HFFc6 (cell line): Measurements from ENCODE around the gene ANKRD2. TPM values are rescaled to one million over a fixed set of nuclear protein-coding genes. Genes with fewer than 3 reads are reported as not detected.

Source experiments
- DNase-seq: peaks from one replicate; pipeline ENCODE4 v3.0.0-alpha.2; 2018
- H3K27ac Mint-ChIP-seq: 2 replicates; pipeline ENCODE4 v1.8.0; 2020; ENCODE audit warnings: mild to moderate bottlenecking, mixed read lengths
- H3K27me3 Mint-ChIP-seq: 2 replicates; pipeline ENCODE4 v1.8.0; 2021; ENCODE audit warnings: mild to moderate bottlenecking, moderate library complexity, mixed read lengths; ENCODE audit not compliant: insufficient read depth
- H3K36me3 Mint-ChIP-seq: 2 replicates; pipeline ENCODE4 v1.8.0; 2021; ENCODE audit warnings: low read depth, mixed read lengths
- H3K4me1 Mint-ChIP-seq: 2 replicates; pipeline ENCODE4 v1.8.0; 2020; ENCODE audit warnings: low read depth, mixed read lengths
- H3K4me3 Mint-ChIP-seq: 2 replicates; pipeline ENCODE4 v1.8.0; 2020; ENCODE audit warnings: mild to moderate bottlenecking, moderate library complexity, mixed read lengths
- H3K9me3 Mint-ChIP-seq: 2 replicates; pipeline ENCODE4 v1.8.0; 2020; ENCODE audit warnings: mild to moderate bottlenecking, mixed read lengths
- CTCF ChIP-seq: fragments of 200-600 bp; sonication (generic); IDR thresholded peaks from 2 replicates; pipeline ENCODE4 v1.5.0; 2021; ENCODE audit warnings: antibody characterized with exemption, mild to moderate bottlenecking
- total RNA-seq, 6 experiments: library from RNA; stranded (reverse); fragmentation: NEBNext Ultra II Directional; extraction: Animal tissue kit (Norgen Biotek cat#: 25700); gene quantifications; 2 replicates in 1 of 6; 3 replicates in 5 of 6; pipeline ENCODE4 v1.2.3, GENCODE V29; 2021

ANKRD2 gene
- total RNA-seq, 6 experiments from 2014 or later: 0.31 to 7.7 (median 6.5) TPM

- no peaks in the 10 kb centered on the region for H3K9me3 Mint-ChIP-seq
- peaks cover 6% of the 10 kb centered on the region for H3K27me3 Mint-ChIP-seq
- H3K36me3 Mint-ChIP-seq: no peaks in the 10 kb centered on the region
- DNase-seq: no peak
- no peak overlapping the region for H3K27ac Mint-ChIP-seq
- H3K4me1 Mint-ChIP-seq: peaks cover 27% of the 10 kb centered on the region
- no peak for TF ChIP-seq CTCF
- H3K4me3 Mint-ChIP-seq: no peak overlapping the region
These were observed 28.0 kb downstream of the ANKRD2 start for GRCh38 chr10:97600616-97601015.

GRCh38 chr10:97601268-97602215, 29.0 kb downstream of the ANKRD2 start:
- H3K27me3 Mint-ChIP-seq: peaks cover 6% of the 10 kb centered on the region
- DNase-seq: no peak
- no peak overlapping the region for H3K27ac Mint-ChIP-seq
- no peak for TF ChIP-seq CTCF
- no peaks in the 10 kb centered on the region for H3K9me3 Mint-ChIP-seq
- H3K4me1 Mint-ChIP-seq: peaks cover 17% of the 10 kb centered on the region
- no peaks in the 10 kb centered on the region for H3K36me3 Mint-ChIP-seq
- no peak overlapping the region for H3K4me3 Mint-ChIP-seq

- TF ChIP-seq CTCF: no peak
- no peaks in the 10 kb centered on the region for H3K4me1 Mint-ChIP-seq
- peaks cover 3% of the 10 kb centered on the region; the same call in 1 of the 2 replicates for H3K27me3 Mint-ChIP-seq
These were observed 34.6 kb downstream of the ANKRD2 start for GRCh38 chr10:97607095-97607636.

GRCh38 chr10:97608991-97609561, 36.5 kb downstream of the ANKRD2 start:
- Mint-ChIP-seq H3K4me1 (no peaks in the 10 kb centered on the region), H3K36me3 (no peaks in the 10 kb centered on the region), H3K27ac (no peak overlapping the region), H3K4me3 (no peak overlapping the region), H3K27me3 (peaks cover 3% of the 10 kb centered on the region; the same call in 1 of the 2 replicates), H3K9me3 (no peaks in the 10 kb centered on the region)
- no peak for DNase-seq
- TF ChIP-seq CTCF: no peak

More at GRCh38 chr10:97607095-97607636, 34.6 kb downstream of the ANKRD2 start:
- Mint-ChIP-seq H3K36me3 (no peaks in the 10 kb centered on the region), H3K27ac (no peak overlapping the region), H3K9me3 (no peaks in the 10 kb centered on the region), H3K4me3 (no peak overlapping the region)
- DNase-seq: no peak

GRCh38 chr10:97611473-97611872, 38.9 kb downstream of the ANKRD2 start:
- Mint-ChIP-seq H3K27me3 (no peaks in the 10 kb centered on the region), H3K4me3 (no peak overlapping the region), H3K27ac (no peak overlapping the region), H3K9me3 (no peaks in the 10 kb centered on the region), H3K36me3 (no peaks in the 10 kb centered on the region), H3K4me1 (no peaks in the 10 kb centered on the region)
- no peak for TF ChIP-seq CTCF
- DNase-seq: no peak
